Activated CD8-positive, alpha-beta T cell treated with anti-CD3 and anti-CD28 coated beads for 36 hours (primary cell): Measurements from ENCODE around the gene UBE2H. TPM values are rescaled to one million over a fixed set of nuclear protein-coding genes. Genes with fewer than 3 reads are reported as not detected.

Source experiments
- ATAC-seq: fragments of 200-7000 bp; cut with Tn5 transposase; one replicate; pipeline ENCODE4 v1.10.0; 2021; ENCODE audit warnings: mild to moderate bottlenecking, moderate library complexity
- CTCF ChIA-PET: fragments of 350-600 bp; sonication (Branson Sonifier 250); formaldehyde crosslinking; loops from one replicate; lab custom pipeline; 2021; ENCODE audit warnings: antibody characterized with exemption; lab: Charles Lee
- POLR2A ChIA-PET: fragments of 350-600 bp; sonication (Branson Sonifier 250); formaldehyde crosslinking; loops from one replicate; lab custom pipeline; 2021; ENCODE audit warnings: antibody characterized with exemption; lab: Charles Lee
- DNase-seq: peaks from one replicate; pipeline ENCODE4 v3.0.0-alpha.2; 2020
- H3K27ac Mint-ChIP-seq: one replicate; pipeline ENCODE4 v1.8.0; 2021; ENCODE audit warnings: mild to moderate bottlenecking, mixed read lengths
- H3K27me3 Mint-ChIP-seq: one replicate; pipeline ENCODE4 v1.8.0; 2021; ENCODE audit warnings: mixed read lengths
- H3K36me3 Mint-ChIP-seq: one replicate; pipeline ENCODE4 v1.8.0; 2021; ENCODE audit warnings: low read depth, mixed read lengths
- H3K4me1 Mint-ChIP-seq: one replicate; pipeline ENCODE4 v1.8.0; 2021; ENCODE audit warnings: low read depth, mixed read lengths
- H3K4me3 Mint-ChIP-seq: one replicate; pipeline ENCODE4 v1.8.0; 2021; ENCODE audit warnings: mild to moderate bottlenecking, moderate library complexity, mixed read lengths
- H3K9me3 Mint-ChIP-seq: one replicate; pipeline ENCODE4 v1.8.0; 2021; ENCODE audit warnings: mixed read lengths
- intact Hi-C: fragments of 100-400 bp; cut with micrococcal nuclease; formaldehyde crosslinking; loops from one replicate; pipeline ENCODE4 v1.10.0; 2022
- total RNA-seq, 2 experiments: library from RNA; stranded (reverse); gene quantifications; one replicate each; pipeline ENCODE4 v1.2.3, GENCODE V29; 2021
- TF ChIP-seq, protein P1 (sequence below): fragments of 200-600 bp; IDR thresholded peaks from one replicate; pipeline ENCODE4 v1.8.0; 2022; ENCODE audit warnings: antibody characterized with exemption, mild to moderate bottlenecking

UBE2H gene
- total RNA-seq, 2 experiments from 2014 or later = 22.4 to 22.6 TPM

DNA sequence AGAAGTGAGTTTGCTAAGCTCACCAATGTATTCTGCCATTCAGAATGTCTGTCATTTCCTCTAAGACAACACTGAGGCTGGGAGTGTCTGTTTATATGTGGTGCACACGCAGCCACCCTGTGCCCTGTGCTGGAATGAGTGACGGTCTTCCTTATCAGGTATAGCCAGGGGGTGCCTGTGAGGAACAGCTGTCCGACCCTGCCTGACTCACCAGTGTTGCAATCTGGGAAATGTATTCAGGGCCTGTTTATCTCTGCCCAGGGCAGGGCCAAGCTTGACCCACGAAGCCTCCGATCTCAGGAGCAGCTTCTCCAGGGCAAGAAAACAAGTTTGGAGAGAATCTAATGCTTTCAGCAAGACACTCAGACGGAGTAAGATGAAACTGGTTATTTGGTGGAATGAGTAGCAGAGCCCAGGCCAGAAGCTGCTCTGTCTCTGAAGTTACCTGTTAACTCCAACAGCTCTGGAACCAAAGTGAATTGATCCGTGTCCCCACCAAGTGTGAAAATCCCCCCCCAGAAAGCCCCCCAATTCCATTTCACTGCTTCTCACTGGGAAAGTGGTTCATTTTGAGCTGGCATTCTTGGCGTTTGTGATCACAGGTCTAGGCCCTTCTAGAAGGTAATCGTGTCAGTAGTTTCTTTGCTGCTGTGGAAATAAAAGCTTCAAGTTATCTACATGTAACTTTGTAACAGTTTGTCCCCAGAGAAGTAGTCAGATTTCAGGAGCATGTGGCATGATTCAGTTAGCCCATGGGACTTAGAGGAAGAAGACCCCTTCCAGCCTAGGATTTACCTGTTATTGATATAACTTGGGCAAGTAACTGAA lies 6.1 kb upstream of the UBE2H start:
- intact Hi-C loops = no loop called here
- peaks cover 4% of the 10 kb centered on the region for H3K4me1 Mint-ChIP-seq
- no peak overlapping the region for H3K4me3 Mint-ChIP-seq
- CTCF ChIA-PET = interaction anchor here (0.7 to 1.6 kb wide), 5 partner anchors 9 to 134 kb away, joined by 3 to 4 read pairs (median 3); no protein-coding TSS in a partner anchor
- no peaks in the 10 kb centered on the region for H3K9me3 Mint-ChIP-seq
- POLR2A ChIA-PET = no interaction called here
- no peaks in the 10 kb centered on the region for H3K36me3 Mint-ChIP-seq
- H3K27me3 Mint-ChIP-seq = no peaks in the 10 kb centered on the region
- DNase-seq (no peak), ATAC-seq (no peak)
- no peak overlapping the region for H3K27ac Mint-ChIP-seq
- TF ChIP-seq, protein P1, sequence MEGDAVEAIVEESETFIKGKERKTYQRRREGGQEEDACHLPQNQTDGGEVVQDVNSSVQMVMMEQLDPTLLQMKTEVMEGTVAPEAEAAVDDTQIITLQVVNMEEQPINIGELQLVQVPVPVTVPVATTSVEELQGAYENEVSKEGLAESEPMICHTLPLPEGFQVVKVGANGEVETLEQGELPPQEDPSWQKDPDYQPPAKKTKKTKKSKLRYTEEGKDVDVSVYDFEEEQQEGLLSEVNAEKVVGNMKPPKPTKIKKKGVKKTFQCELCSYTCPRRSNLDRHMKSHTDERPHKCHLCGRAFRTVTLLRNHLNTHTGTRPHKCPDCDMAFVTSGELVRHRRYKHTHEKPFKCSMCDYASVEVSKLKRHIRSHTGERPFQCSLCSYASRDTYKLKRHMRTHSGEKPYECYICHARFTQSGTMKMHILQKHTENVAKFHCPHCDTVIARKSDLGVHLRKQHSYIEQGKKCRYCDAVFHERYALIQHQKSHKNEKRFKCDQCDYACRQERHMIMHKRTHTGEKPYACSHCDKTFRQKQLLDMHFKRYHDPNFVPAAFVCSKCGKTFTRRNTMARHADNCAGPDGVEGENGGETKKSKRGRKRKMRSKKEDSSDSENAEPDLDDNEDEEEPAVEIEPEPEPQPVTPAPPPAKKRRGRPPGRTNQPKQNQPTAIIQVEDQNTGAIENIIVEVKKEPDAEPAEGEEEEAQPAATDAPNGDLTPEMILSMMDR = no peak

GRCh38 chr7:129955993-129956543 lies 3.3 kb upstream of the UBE2H start:
- ChIA-PET CTCF (no interaction called here), POLR2A (no interaction called here)
- TF ChIP-seq, protein P1 = no peak
- Mint-ChIP-seq H3K27ac (no peak overlapping the region), H3K27me3 (no peaks in the 10 kb centered on the region), H3K4me3 (no peak overlapping the region), H3K36me3 (peaks cover 2% of the 10 kb centered on the region), H3K9me3 (no peaks in the 10 kb centered on the region), H3K4me1 (peaks cover 14% of the 10 kb centered on the region)
- DNase-seq (no peak), ATAC-seq (no peak)
- intact Hi-C loops = no loop called here

GRCh38 chr7:129952086-129952652 lies 591 bp downstream of the UBE2H start:
- CTCF ChIA-PET = interaction anchor here (1.4 to 1.5 kb wide), 2 partner anchors 59 to 99 kb away, joined by 3 to 4 read pairs; no protein-coding TSS in a partner anchor
- Mint-ChIP-seq H3K36me3 (peaks cover 2% of the 10 kb centered on the region), H3K4me1 (peaks cover 21% of the 10 kb centered on the region), H3K27me3 (no peaks in the 10 kb centered on the region), H3K27ac (peak overlapping the region; percentile 90), H3K4me3 (no peak overlapping the region), H3K9me3 (no peaks in the 10 kb centered on the region)
- ATAC-seq (no peak), DNase-seq (peak; percentile 47)
- intact Hi-C loops = no loop called here
- POLR2A ChIA-PET = interaction anchor here (0.7 to 1.1 kb wide), 3 partner anchors 10 to 75 kb away, joined by 4 to 6 read pairs (median 4); no protein-coding TSS in a partner anchor
- TF ChIP-seq, protein P1 = no peak

GRCh38 chr7:129951226-129952085 lies 1.3 kb downstream of the UBE2H start:
- Mint-ChIP-seq H3K9me3 (no peaks in the 10 kb centered on the region), H3K36me3 (peaks cover 2% of the 10 kb centered on the region), H3K4me1 (peaks cover 23% of the 10 kb centered on the region), H3K27me3 (no peaks in the 10 kb centered on the region), H3K4me3 (no peak overlapping the region), H3K27ac (peak overlapping the region; percentile 90)
- DNase-seq (peak; percentile 41), ATAC-seq (no peak)
- TF ChIP-seq, protein P1 = no peak
- POLR2A ChIA-PET = interaction anchor here (0.7 to 1.1 kb wide), 4 partner anchors 10 to 75 kb away, joined by 3 to 6 read pairs (median 4); no protein-coding TSS in a partner anchor
- CTCF ChIA-PET = interaction anchor here (0.7 to 1.5 kb wide), 4 partner anchors 59 to 121 kb away, joined by 3 to 4 read pairs (median 3); no protein-coding TSS in a partner anchor
- intact Hi-C loops = no loop called here
